ENCODE measurements around the gene TMOD1.

The TMOD1 gene

GRCh38 chr9:97556721-97557605, 55.5 kb downstream of the TMOD1 start:
- no peak for TF ChIP-seq ZFX (IDR thresholded peaks at IDR 0.05; ENCODE audit: borderline replicate concordance)
- TF ChIP-seq CTCF (IDR thresholded peaks at IDR 0.05), result no peak
- no peak overlapping the region for H3K27ac ChIP-seq

- no peak for TF ChIP-seq ZFX (IDR thresholded peaks at IDR 0.05; ENCODE audit: borderline replicate concordance)
- TF ChIP-seq CTCF (IDR thresholded peaks at IDR 0.05), result no peak
- H3K27ac ChIP-seq, result no peak overlapping the region
Measured at GRCh38 chr9:97557606-97558095, 56.2 kb downstream of the TMOD1 start.

GRCh38 chr9:97558701-97559101, 57.2 kb downstream of the TMOD1 start:
- TF ChIP-seq CTCF (IDR thresholded peaks at IDR 0.05) (no peak), ZFX (IDR thresholded peaks at IDR 0.05; ENCODE audit: borderline replicate concordance) (no peak)
- H3K27ac ChIP-seq, result no peak overlapping the region

- TF ChIP-seq ZFX (IDR thresholded peaks at IDR 0.05; ENCODE audit: borderline replicate concordance) (no peak), CTCF (IDR thresholded peaks at IDR 0.05) (no peak)
- H3K27ac ChIP-seq, result no peak overlapping the region
Measured at GRCh38 chr9:97559111-97559514, 57.6 kb downstream of the TMOD1 start.

GRCh38 chr9:97560154-97560553, 58.7 kb downstream of the TMOD1 start:
- TF ChIP-seq ZFX (IDR thresholded peaks at IDR 0.05; ENCODE audit: borderline replicate concordance) (no peak), CTCF (IDR thresholded peaks at IDR 0.05) (no peak)

GRCh38 chr9:97560851-97561250, 59.4 kb downstream of the TMOD1 start:
- H3K27ac ChIP-seq, result no peak overlapping the region
- no peak for TF ChIP-seq ZFX (IDR thresholded peaks at IDR 0.05; ENCODE audit: borderline replicate concordance)
- TF ChIP-seq CTCF (IDR thresholded peaks at IDR 0.05), result no peak

More at GRCh38 chr9:97560154-97560553, 58.7 kb downstream of the TMOD1 start:
- H3K27ac ChIP-seq, result no peak overlapping the region

GRCh38 chr9:97561501-97561900, 60.0 kb downstream of the TMOD1 start:
- TF ChIP-seq ZFX (IDR thresholded peaks at IDR 0.05; ENCODE audit: borderline replicate concordance) (no peak), CTCF (IDR thresholded peaks at IDR 0.05) (no peak)
- no peak overlapping the region for H3K27ac ChIP-seq

Measured in 22Rv1 (cell line).